ENCODE measurements around the gene LIX1L.
A peak's percentile ranks its signal among the peaks of the same experiment; 100 is the strongest.

Gene LIX1L

DNA sequence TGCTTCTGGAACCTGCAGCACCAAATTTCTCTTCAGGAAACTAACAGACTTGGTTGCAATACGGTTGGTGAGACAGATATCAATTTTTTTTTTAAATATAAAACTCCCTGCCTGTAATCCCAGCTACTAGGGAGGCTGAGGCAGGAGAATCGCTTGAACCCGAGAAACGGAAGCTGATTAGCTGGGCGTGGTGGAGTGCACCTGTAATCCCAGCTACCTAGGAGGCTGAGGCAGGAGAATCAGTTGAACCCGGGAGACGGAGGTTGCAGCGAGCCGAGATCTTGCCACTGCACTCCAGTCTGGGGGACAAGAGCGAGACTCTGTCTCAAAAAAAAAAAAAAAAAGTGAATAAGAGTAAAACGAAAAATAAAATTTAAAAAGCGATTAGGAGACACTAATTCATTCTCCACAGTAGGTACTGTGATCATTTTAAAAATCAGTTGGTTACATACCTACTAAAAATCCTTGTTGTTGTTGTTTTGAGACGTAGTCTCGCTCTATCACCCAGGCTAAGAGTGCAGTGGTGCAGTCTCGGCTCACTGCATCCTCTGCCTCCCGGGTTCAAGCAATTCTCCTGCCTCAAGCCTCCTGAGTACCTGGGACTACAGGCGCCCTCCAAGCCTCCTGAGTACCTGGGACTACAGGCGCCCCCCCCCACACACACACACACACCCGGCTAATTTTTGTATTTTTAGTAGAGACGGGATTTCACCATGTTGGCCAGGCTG, 29.7 kb downstream of the LIX1L start:
- TF ChIP-seq POLR2AphosphoS5 (IDR thresholded peaks at IDR 0.05; ENCODE audit: low read depth, low read length) (no peak), SIN3A (IDR thresholded peaks at IDR 0.05; ENCODE audit: borderline replicate concordance, insufficient read depth, low read length) (no peak), FOXP2 (optimal IDR thresholded peaks at IDR 0.05; ENCODE audit: borderline replicate concordance, extremely low read depth, extremely low read length, insufficient read depth) (no peak), TAF1 (IDR thresholded peaks at IDR 0.05; ENCODE audit: borderline replicate concordance, insufficient read depth, low read length) (no peak)
- TF ChIP-seq, protein P1, sequence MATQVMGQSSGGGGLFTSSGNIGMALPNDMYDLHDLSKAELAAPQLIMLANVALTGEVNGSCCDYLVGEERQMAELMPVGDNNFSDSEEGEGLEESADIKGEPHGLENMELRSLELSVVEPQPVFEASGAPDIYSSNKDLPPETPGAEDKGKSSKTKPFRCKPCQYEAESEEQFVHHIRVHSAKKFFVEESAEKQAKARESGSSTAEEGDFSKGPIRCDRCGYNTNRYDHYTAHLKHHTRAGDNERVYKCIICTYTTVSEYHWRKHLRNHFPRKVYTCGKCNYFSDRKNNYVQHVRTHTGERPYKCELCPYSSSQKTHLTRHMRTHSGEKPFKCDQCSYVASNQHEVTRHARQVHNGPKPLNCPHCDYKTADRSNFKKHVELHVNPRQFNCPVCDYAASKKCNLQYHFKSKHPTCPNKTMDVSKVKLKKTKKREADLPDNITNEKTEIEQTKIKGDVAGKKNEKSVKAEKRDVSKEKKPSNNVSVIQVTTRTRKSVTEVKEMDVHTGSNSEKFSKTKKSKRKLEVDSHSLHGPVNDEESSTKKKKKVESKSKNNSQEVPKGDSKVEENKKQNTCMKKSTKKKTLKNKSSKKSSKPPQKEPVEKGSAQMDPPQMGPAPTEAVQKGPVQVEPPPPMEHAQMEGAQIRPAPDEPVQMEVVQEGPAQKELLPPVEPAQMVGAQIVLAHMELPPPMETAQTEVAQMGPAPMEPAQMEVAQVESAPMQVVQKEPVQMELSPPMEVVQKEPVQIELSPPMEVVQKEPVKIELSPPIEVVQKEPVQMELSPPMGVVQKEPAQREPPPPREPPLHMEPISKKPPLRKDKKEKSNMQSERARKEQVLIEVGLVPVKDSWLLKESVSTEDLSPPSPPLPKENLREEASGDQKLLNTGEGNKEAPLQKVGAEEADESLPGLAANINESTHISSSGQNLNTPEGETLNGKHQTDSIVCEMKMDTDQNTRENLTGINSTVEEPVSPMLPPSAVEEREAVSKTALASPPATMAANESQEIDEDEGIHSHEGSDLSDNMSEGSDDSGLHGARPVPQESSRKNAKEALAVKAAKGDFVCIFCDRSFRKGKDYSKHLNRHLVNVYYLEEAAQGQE (IDR thresholded peaks at IDR 0.05; ENCODE audit: insufficient read depth in 1 of 2, low read depth in 2 of 2, low read length in 2 of 2) = no peak

- peak; percentile 42 for TF ChIP-seq FOXP2 (optimal IDR thresholded peaks at IDR 0.05; ENCODE audit: borderline replicate concordance, extremely low read depth, extremely low read length, insufficient read depth)
- TF ChIP-seq, protein P1 (IDR thresholded peaks at IDR 0.05; ENCODE audit: insufficient read depth in 1 of 2, low read depth in 2 of 2, low read length in 2 of 2) = peak in 1 of 2 experiments; percentile 55; a peak in 1 of 4 replicates
- TF ChIP-seq POLR2AphosphoS5 (IDR thresholded peaks at IDR 0.05; ENCODE audit: low read depth, low read length) = peak; percentile 96
- peak; percentile 10; the same call in 1 of the 2 replicates for TF ChIP-seq SIN3A (IDR thresholded peaks at IDR 0.05; ENCODE audit: borderline replicate concordance, insufficient read depth, low read length)
- TF ChIP-seq TAF1 (IDR thresholded peaks at IDR 0.05; ENCODE audit: borderline replicate concordance, insufficient read depth, low read length) = peak; percentile 81; the same call in 1 of the 2 replicates
These were observed 30.5 kb downstream of the LIX1L start, which contains the start of gene RBM8A for GRCh38 chr1:145927063-145927886. Gene RBM8A, minus strand, starts transcription at chr1:145927484. Its CDS starts 58 bp downstream, at chr1:145927426.

GRCh38 chr1:145926686-145927062, 31.1 kb downstream of the LIX1L start:
- TF ChIP-seq, protein P1 (IDR thresholded peaks at IDR 0.05; ENCODE audit: insufficient read depth in 1 of 2, low read depth in 2 of 2, low read length in 2 of 2) = no peak
- TF ChIP-seq FOXP2 (optimal IDR thresholded peaks at IDR 0.05; ENCODE audit: borderline replicate concordance, extremely low read depth, extremely low read length, insufficient read depth) (no peak), TAF1 (IDR thresholded peaks at IDR 0.05; ENCODE audit: borderline replicate concordance, insufficient read depth, low read length) (no peak), SIN3A (IDR thresholded peaks at IDR 0.05; ENCODE audit: borderline replicate concordance, insufficient read depth, low read length) (no peak), POLR2AphosphoS5 (IDR thresholded peaks at IDR 0.05; ENCODE audit: low read depth, low read length) (no peak)

- TF ChIP-seq SIN3A (IDR thresholded peaks at IDR 0.05; ENCODE audit: borderline replicate concordance, insufficient read depth, low read length) (no peak), TAF1 (IDR thresholded peaks at IDR 0.05; ENCODE audit: borderline replicate concordance, insufficient read depth, low read length) (no peak)
These were observed 35.6 kb downstream of the LIX1L start for GRCh38 chr1:145922266-145922665.

Data from PFSK-1 (cell line).